Left lung (tissue), 10 donors: ENCODE measurements around the gene PLB1. TPM values are rescaled to one million over a fixed set of nuclear protein-coding genes. Genes with fewer than 3 reads are reported as not detected.

Source experiments
- ATAC-seq: fragments of 200-7000 bp; cut with Tn5 transposase; one replicate; pipeline ENCODE4 v1.9.1; 2020; ENCODE audit warnings: moderate library complexity
- DNase-seq, 4 donors: peaks; one replicate each; pipeline ENCODE4 v3.0.0-alpha.2; 2013 to 2020
- H3K27ac ChIP-seq, 2 donors: fragments of 200-600 bp; sonication (generic) in 1 of 2; one replicate each; pipeline versions ENCODE4 v1.5.0 to v1.8.0; 2020 to 2021
- H3K27me3 ChIP-seq, 2 donors: fragments of 200-600 bp; sonication (generic) in 1 of 2; one replicate each; pipeline versions ENCODE4 v1.5.0 to v1.8.0; 2020 to 2021
- H3K36me3 ChIP-seq, 2 donors: fragments of 200-600 bp; sonication (generic) in 1 of 2; one replicate each; pipeline versions ENCODE4 v1.5.0 to v1.8.0; 2020 to 2021
- H3K4me1 ChIP-seq, 2 donors: fragments of 200-600 bp; one replicate each; pipeline ENCODE4 v1.8.0; 2021
- H3K4me3 ChIP-seq, 2 donors: fragments of 200-600 bp; sonication (generic) in 1 of 2; one replicate each; pipeline versions ENCODE4 v1.5.0 to v1.8.0; 2020 to 2021; ENCODE audit warnings: mild to moderate bottlenecking in 1 of 2
- H3K9me3 ChIP-seq, 2 donors: fragments of 200-600 bp; sonication (generic) in 1 of 2; one replicate each; pipeline versions ENCODE4 v1.5.0 to v1.8.0; 2020 to 2021
- intact Hi-C, 2 donors: fragments of 100-400 bp; cut with DNase I; formaldehyde crosslinking; loops; one replicate each; pipeline versions ENCODE4 v1.11.2 to v1.14.2; 2022
- polyA plus RNA-seq, 6 donors: library from polyadenylated mRNA; unstranded; fragments of 120-200 nt; gene quantifications; one replicate each; pipeline ENCODE4 v1.2.1, GENCODE V29; 2013; ENCODE audit not compliant: insufficient read length in 6 of 6
- total RNA-seq, 2 donors: library from RNA; stranded (reverse); fragmentation: NEBNext Ultra II Directional; extraction: Animal tissue kit (Norgen Biotek cat#: 25700); gene quantifications; one replicate each; pipeline ENCODE4 v1.2.1, GENCODE V29; 2021
- TF ChIP-seq, protein P1 (sequence below), 2 donors: fragments of 200-600 bp; sonication (generic) in 1 of 2; IDR thresholded peaks; one replicate each; pipeline versions ENCODE4 v1.5.0 to v1.8.0; 2021; ENCODE audit warnings: antibody characterized with exemption in 2 of 2
- donor health status: DM: no; HTN: yes; CAD: no.
- donor health status: DM: no; HTN: no; CAD: no.

The PLB1 gene
- total and polyA plus RNA-seq, 8 donors, result 0.94 to 6.8 (median 1.9) TPM

GRCh38 chr2:28630341-28630740 is 134.5 kb downstream of the PLB1 start:
- intact Hi-C loops, result no loop called here
- TF ChIP-seq, protein P1, sequence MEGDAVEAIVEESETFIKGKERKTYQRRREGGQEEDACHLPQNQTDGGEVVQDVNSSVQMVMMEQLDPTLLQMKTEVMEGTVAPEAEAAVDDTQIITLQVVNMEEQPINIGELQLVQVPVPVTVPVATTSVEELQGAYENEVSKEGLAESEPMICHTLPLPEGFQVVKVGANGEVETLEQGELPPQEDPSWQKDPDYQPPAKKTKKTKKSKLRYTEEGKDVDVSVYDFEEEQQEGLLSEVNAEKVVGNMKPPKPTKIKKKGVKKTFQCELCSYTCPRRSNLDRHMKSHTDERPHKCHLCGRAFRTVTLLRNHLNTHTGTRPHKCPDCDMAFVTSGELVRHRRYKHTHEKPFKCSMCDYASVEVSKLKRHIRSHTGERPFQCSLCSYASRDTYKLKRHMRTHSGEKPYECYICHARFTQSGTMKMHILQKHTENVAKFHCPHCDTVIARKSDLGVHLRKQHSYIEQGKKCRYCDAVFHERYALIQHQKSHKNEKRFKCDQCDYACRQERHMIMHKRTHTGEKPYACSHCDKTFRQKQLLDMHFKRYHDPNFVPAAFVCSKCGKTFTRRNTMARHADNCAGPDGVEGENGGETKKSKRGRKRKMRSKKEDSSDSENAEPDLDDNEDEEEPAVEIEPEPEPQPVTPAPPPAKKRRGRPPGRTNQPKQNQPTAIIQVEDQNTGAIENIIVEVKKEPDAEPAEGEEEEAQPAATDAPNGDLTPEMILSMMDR (IDR thresholded peaks at IDR 0.05), result no peak
- H3K4me1 ChIP-seq, result peaks cover 5 to 6% of the 10 kb centered on the region in 2 donors
- H3K9me3 ChIP-seq, result no peaks in the 10 kb centered on the region
- H3K4me3 ChIP-seq, result no peak overlapping the region
- peaks cover 0 to 34% of the 10 kb centered on the region in 2 donors for H3K36me3 ChIP-seq
- no peaks in the 10 kb centered on the region for H3K27me3 ChIP-seq
- no peak for DNase-seq
- ATAC-seq, result no peak
- no peak overlapping the region for H3K27ac ChIP-seq

DNA sequence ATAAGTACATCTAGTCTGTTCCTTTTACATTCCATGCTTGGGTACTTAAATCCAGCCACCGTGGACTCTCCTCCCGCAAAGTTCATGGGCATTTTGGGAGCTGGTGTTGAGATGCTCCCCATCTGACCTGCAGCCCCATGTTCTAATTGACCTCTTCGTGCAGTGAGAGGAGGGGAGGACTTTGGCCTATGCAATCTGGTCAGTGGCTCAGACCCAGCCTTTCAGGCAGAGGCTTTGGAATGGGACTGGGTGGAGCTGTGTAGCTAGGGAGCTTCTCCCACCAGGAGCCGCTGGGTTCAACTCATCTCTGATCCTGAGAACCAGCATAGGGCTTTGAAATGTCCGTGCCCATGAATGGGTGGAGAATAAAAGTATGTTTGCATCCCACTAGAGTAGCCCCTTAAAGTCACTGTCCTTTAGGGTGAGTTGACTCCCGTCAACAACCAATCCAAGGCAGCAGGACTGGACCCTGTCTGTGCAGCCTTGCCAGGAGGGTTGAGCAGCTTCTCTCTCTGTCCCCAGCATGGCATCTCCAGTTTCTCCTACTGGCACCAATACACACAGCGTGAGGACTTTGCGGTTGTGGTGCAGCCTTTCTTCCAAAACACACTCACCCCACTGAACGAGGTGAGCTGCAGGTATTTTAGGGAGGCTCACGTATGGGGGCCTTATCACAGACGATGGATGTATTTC is 135.8 kb downstream of the PLB1 start:
- H3K4me3 ChIP-seq, result no peak overlapping the region
- no peak for ATAC-seq
- no peak for DNase-seq
- peaks cover 0 to 34% of the 10 kb centered on the region in 2 donors for H3K36me3 ChIP-seq
- H3K9me3 ChIP-seq, result no peaks in the 10 kb centered on the region
- no peaks in the 10 kb centered on the region for H3K4me1 ChIP-seq
- TF ChIP-seq, protein P1 (IDR thresholded peaks at IDR 0.05), result no peak
- intact Hi-C loops, result no loop called here
- H3K27ac ChIP-seq, result no peak overlapping the region
- H3K27me3 ChIP-seq, result no peaks in the 10 kb centered on the region

GRCh38 chr2:28632791-28633190 is 136.9 kb downstream of the PLB1 start:
- TF ChIP-seq, protein P1 (IDR thresholded peaks at IDR 0.05), result no peak
- no peak for ATAC-seq

DNA sequence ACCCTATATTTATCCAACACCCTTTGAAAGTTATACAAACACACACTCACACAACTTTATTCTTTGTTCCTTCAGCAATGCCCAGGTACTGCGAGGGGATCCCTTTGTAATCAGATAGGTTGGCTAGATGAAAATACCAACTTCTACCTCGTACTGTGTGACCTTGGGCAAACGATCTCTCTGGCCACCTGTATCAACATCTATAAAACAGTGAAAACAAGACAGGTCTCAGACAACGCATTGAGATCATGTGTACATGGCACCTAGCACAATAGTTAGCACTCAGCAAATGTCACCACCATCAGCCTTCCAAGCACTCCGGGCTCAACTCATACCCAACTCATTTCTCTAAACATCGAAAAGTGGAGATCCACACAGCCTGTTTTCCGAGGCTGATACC is 137.3 kb downstream of the PLB1 start:
- Histone ChIP-seq H3K9me3 (no peaks in the 10 kb centered on the region), H3K4me3 (no peak overlapping the region), H3K27ac (no peak overlapping the region), H3K27me3 (no peaks in the 10 kb centered on the region), H3K36me3 (peaks cover 0 to 30% of the 10 kb centered on the region in 2 donors), H3K4me1 (no peaks in the 10 kb centered on the region)
- TF ChIP-seq, protein P1 (IDR thresholded peaks at IDR 0.05), result no peak
- DNase-seq (no peak), ATAC-seq (no peak)
- intact Hi-C loops, result no loop called here

More at GRCh38 chr2:28632791-28633190, 136.9 kb downstream of the PLB1 start:
- DNase-seq, result no peak
- Histone ChIP-seq H3K4me3 (no peak overlapping the region), H3K9me3 (no peaks in the 10 kb centered on the region), H3K4me1 (no peaks in the 10 kb centered on the region), H3K36me3 (peaks cover 0 to 30% of the 10 kb centered on the region in 2 donors), H3K27ac (no peak overlapping the region), H3K27me3 (no peaks in the 10 kb centered on the region)
- intact Hi-C loops, result no loop called here

- H3K4me1 ChIP-seq, result no peaks in the 10 kb centered on the region
- no peaks in the 10 kb centered on the region for H3K9me3 ChIP-seq
- no peaks in the 10 kb centered on the region for H3K27me3 ChIP-seq
- no peak overlapping the region for H3K4me3 ChIP-seq
- DNase-seq (no peak), ATAC-seq (peak; percentile 51)
- H3K36me3 ChIP-seq, result peaks cover 0 to 25% of the 10 kb centered on the region in 2 donors
- TF ChIP-seq, protein P1 (IDR thresholded peaks at IDR 0.05), result no peak
- intact Hi-C loops, result no loop called here
- no peak overlapping the region for H3K27ac ChIP-seq
These were observed 137.9 kb downstream of the PLB1 start for GRCh38 chr2:28633746-28634145.
